ENCODE results near the gene MTR.

- TF ChIP-seq EZH2phosphoT487 (IDR thresholded peaks at IDR 0.05; ENCODE audit: insufficient read depth, low read depth) (no peak), EZH2 (IDR thresholded peaks at IDR 0.05; ENCODE audit: insufficient read depth, poor library complexity, severe bottlenecking) (no peak)
These were observed 85.1 kb downstream of the MTR start for GRCh38 chr1:236880209-236880608.
